SK-N-SH (cell line): ENCODE data around the gene THAP7. TPM values are rescaled to one million over a fixed set of nuclear protein-coding genes. Genes with fewer than 3 reads are reported as not detected.
"Not testable (repeated sequence)": the region's sequence is repeated elsewhere in the genome, so short reads cannot be mapped to it uniquely, and the experiment has no call there.

ENCODE experiments used
- CTCF ChIA-PET: fragments of 300-600, 350-600 bp; formaldehyde crosslinking; extraction: SDS; loops from one replicate; lab custom pipeline; 2021; lab: Yijun Ruan, JAX
- POLR2A ChIA-PET: fragments of 350-600 bp; sonication (Branson Sonifier 250); formaldehyde crosslinking; extraction: SDS; loops from one replicate; lab custom pipeline; 2020; ENCODE audit warnings: antibody characterized with exemption, inconsistent platforms; lab: Yijun Ruan, JAX
- DNase-seq: peaks from one replicate; pipeline ENCODE4 v3.0.0; 2012
- H2AFZ ChIP-seq: fragments of 200-600 bp; sonication (generic); 2 replicates; pipeline ENCODE4 v1.8.1; 2016; ENCODE audit warnings: antibody characterized with exemption, mild to moderate bottlenecking, low read depth
- H3F3A ChIP-seq: fragments of 200-600 bp; sonication (generic); replicated peaks from 2 replicates; pipeline ENCODE3; 2016; ENCODE audit warnings: antibody characterized with exemption, mild to moderate bottlenecking; ENCODE audit not compliant: insufficient read depth
- H3K27ac ChIP-seq, 2 experiments: fragments of 200-500 bp in 1 of 2; fragments of 200-600 bp in 1 of 2; sonication (Bioruptor generic) in 1 of 2; sonication (generic), shearing (Covaris generic) in 1 of 2; 2 replicates each; pipeline versions ENCODE4 v1.5.1 to v1.6.1; 2014 to 2016; ENCODE audit warnings: low read depth in 2 of 2, inconsistent platforms in 1 of 2, low read length in 1 of 2, mild to moderate bottlenecking in 1 of 2, mixed read lengths in 1 of 2
- H3K27me3 ChIP-seq: fragments of 200-600 bp; sonication (generic), shearing (Covaris generic); 2 replicates; pipeline ENCODE4 v1.6.1; 2016; ENCODE audit warnings: mixed run types; ENCODE audit not compliant: insufficient read depth
- H3K36me3 ChIP-seq, 2 experiments: fragments of 200-500 bp in 1 of 2; fragments of 200-600 bp in 1 of 2; sonication (Bioruptor generic) in 1 of 2; sonication (generic) in 1 of 2; replicated peaks in 1 of 2; 2 replicates each; pipeline versions ENCODE3 to v1.5.1; 2014 to 2016; ENCODE audit warnings: low read length in 1 of 2, mild to moderate bottlenecking in 1 of 2; ENCODE audit not compliant: insufficient read depth in 2 of 2, control insufficient read depth in 1 of 2
- H3K4me1 ChIP-seq, 2 experiments: fragments of 200-500 bp in 1 of 2; fragments of 200-600 bp in 1 of 2; sonication (Bioruptor generic) in 1 of 2; sonication (generic), shearing (Covaris generic) in 1 of 2; 2 replicates each; pipeline versions ENCODE4 v1.5.1 to v1.6.1; 2014 to 2016; ENCODE audit warnings: low read depth in 1 of 2, low read length in 1 of 2, mixed run types in 1 of 2; ENCODE audit not compliant: insufficient read depth in 2 of 2, control insufficient read depth in 1 of 2
- H3K4me2 ChIP-seq: fragments of 200-600 bp; sonication (generic), shearing (Covaris generic); 2 replicates; pipeline ENCODE4 v1.6.1; 2017; ENCODE audit warnings: mixed run types
- H3K4me3 ChIP-seq, 2 experiments: fragments of 200-500 bp in 1 of 2; fragments of 200-600 bp in 1 of 2; sonication (Bioruptor generic) in 1 of 2; sonication (generic), shearing (Covaris generic) in 1 of 2; 2 replicates each; pipeline versions ENCODE4 v1.5.1 to v1.8.1; 2014 to 2016; ENCODE audit warnings: low read depth in 2 of 2, inconsistent platforms in 1 of 2, low read length in 1 of 2, mild to moderate bottlenecking in 1 of 2, mixed read lengths in 1 of 2, moderate library complexity in 1 of 2
- H3K79me2 ChIP-seq: fragments of 200-600 bp; sonication (generic); 2 replicates; pipeline ENCODE4 v1.8.1; 2017; ENCODE audit warnings: mild to moderate bottlenecking; ENCODE audit not compliant: insufficient read depth
- H3K9ac ChIP-seq: fragments of 200-600 bp; sonication (generic); 2 replicates; pipeline ENCODE4 v1.6.1; 2017; ENCODE audit warnings: mixed run types
- H3K9me2 ChIP-seq: fragments of 200-600 bp; sonication (generic); 2 replicates; pipeline ENCODE4 v1.6.1; 2017; ENCODE audit warnings: mixed run types
- H3K9me3 ChIP-seq: fragments of 200-600 bp; sonication (generic); 2 replicates; pipeline ENCODE4 v1.6.1; 2017; ENCODE audit warnings: mixed run types, mild to moderate bottlenecking, moderate library complexity
- H4K20me1 ChIP-seq: fragments of 200-600 bp; sonication (generic); 2 replicates; pipeline ENCODE4 v1.6.1; 2017; ENCODE audit warnings: mild to moderate bottlenecking, mixed run types; ENCODE audit not compliant: insufficient read depth
- CHD2 ChIP-seq: fragments of 150-350 bp; IDR thresholded peaks from 2 replicates; pipeline ENCODE4 v1.6.1; 2018; ENCODE audit warnings: low read length; ENCODE audit not compliant: partially characterized antibody
- EZH2phosphoT487 ChIP-seq: fragments of 200-600 bp; sonication (generic); IDR thresholded peaks from 2 replicates; pipeline ENCODE4 v1.6.1; 2017; ENCODE audit warnings: low read depth, mixed run types, mild to moderate bottlenecking, antibody characterized with exemption, moderate library complexity, borderline replicate concordance
- FOSL2 ChIP-seq: IDR thresholded peaks from 2 replicates; pipeline ENCODE4 v1.4.0; 2012; ENCODE audit warnings: low read depth, mild to moderate bottlenecking, moderate library complexity, borderline replicate concordance
- GATA2 ChIP-seq: sonication (generic); formaldehyde crosslinking; IDR thresholded peaks from 2 replicates; pipeline ENCODE4 v1.5.0; 2020; ENCODE audit warnings: mild to moderate bottlenecking, missing genetic modification reagents
- IRF3 ChIP-seq: fragments of 150-350 bp; IDR thresholded peaks from 2 replicates; pipeline ENCODE4 v1.6.1; 2016; ENCODE audit warnings: mild to moderate bottlenecking, low read depth, low read length
- JUND ChIP-seq: IDR thresholded peaks from 2 replicates; pipeline ENCODE4 v1.4.0; 2012
- MAX ChIP-seq: IDR thresholded peaks from 2 replicates; pipeline ENCODE4 v1.4.0; 2012; ENCODE audit warnings: low read depth
- POLR2AphosphoS5 ChIP-seq: IDR thresholded peaks from 2 replicates; pipeline ENCODE4 v1.6.1; 2012; ENCODE audit warnings: low read depth, low read length
- RAD21 ChIP-seq: IDR thresholded peaks from 2 replicates; pipeline ENCODE4 v1.6.1; 2012; ENCODE audit warnings: mild to moderate bottlenecking, low read length
- RCOR1 ChIP-seq: fragments of 150-350 bp; IDR thresholded peaks from 2 replicates; pipeline ENCODE4 v1.6.1; 2017; ENCODE audit warnings: antibody characterized with exemption, low read length
- REST ChIP-seq: IDR thresholded peaks from 2 replicates; pipeline ENCODE4 v1.6.1; 2012; ENCODE audit warnings: mild to moderate bottlenecking, low read depth, low read length, moderate library complexity
- RFX5 ChIP-seq: IDR thresholded peaks from 2 replicates; pipeline ENCODE4 v1.6.1; 2012; ENCODE audit warnings: mild to moderate bottlenecking, improper control_type of control experiment, low read length
- TAF1 ChIP-seq: IDR thresholded peaks from 2 replicates; pipeline ENCODE4 v1.6.1; 2012; ENCODE audit warnings: low read depth, mild to moderate bottlenecking, low read length, moderate library complexity, borderline replicate concordance
- TEAD4 ChIP-seq: IDR thresholded peaks from 2 replicates; pipeline ENCODE4 v1.4.0; 2012; ENCODE audit warnings: mild to moderate bottlenecking, borderline replicate concordance; ENCODE audit not compliant: insufficient read depth
- USF1 ChIP-seq: IDR thresholded peaks from 2 replicates; pipeline ENCODE4 v1.4.0; 2012; ENCODE audit warnings: low read depth, borderline replicate concordance
- USF2 ChIP-seq: fragments of 150-350 bp; IDR thresholded peaks from 2 replicates; pipeline ENCODE4 v1.6.1; 2017; ENCODE audit warnings: antibody characterized with exemption, low read length, low read depth, borderline replicate concordance
- ZBTB33 ChIP-seq: IDR thresholded peaks from 2 replicates; pipeline ENCODE4 v1.4.0; 2012; ENCODE audit warnings: low read depth, borderline replicate concordance
- WGBS: methylation state at CpG from one replicate; pipeline ENCODE4 v1.1.6; 2017; ENCODE audit warnings: low lambda C conversion rate; 5-methylcytosine and 5-hydroxymethylcytosine counted together
- polyA plus RNA-seq, 3 experiments: library from polyadenylated mRNA; depleted of rRNA; stranded (reverse); fragments of >200 nt; gene quantifications; 2 replicates each; pipeline ENCODE4 v1.2.3, GENCODE V29; 2012

THAP7 gene
- polyA plus RNA-seq, 1 of the 3 experiments (the other 2 are of a cell fraction) = 32.0 TPM

- TF ChIP-seq EZH2phosphoT487 (no peak), ZBTB33 (no peak), FOSL2 (no peak), RCOR1 (no peak), GATA2 (CRISPR knock-in tag) (no peak), REST (no peak), JUND (no peak), MAX (no peak), USF1 (no peak), POLR2AphosphoS5 (no peak), USF2 (no peak), RFX5 (no peak), RAD21 (no peak), CHD2 (no peak), IRF3 (no peak), TEAD4 (no peak), TAF1 (no peak)
- ChIA-PET CTCF (no interaction called here), POLR2A (no interaction called here)
- Histone ChIP-seq H3K27ac (no peak overlapping the region), H3K79me2 (no peaks in the 10 kb centered on the region), H3K9me3 (no peaks in the 10 kb centered on the region), H3K4me1 (peaks cover 0 to 12% of the 10 kb centered on the region in 2 experiments; a peak in 1 of 4 replicates), H3K4me2 (no peak overlapping the region), H3K9me2 (no peaks in the 10 kb centered on the region), H3F3A (no peaks in the 10 kb centered on the region), H3K4me3 (no peak overlapping the region), H3K27me3 (no peaks in the 10 kb centered on the region), H4K20me1 (no peaks in the 10 kb centered on the region), H2AFZ (no peak overlapping the region), H3K9ac (no peak overlapping the region), H3K36me3 (no peaks in the 10 kb centered on the region)
- DNase-seq = no peak
- WGBS = 91% methylated on average over 9 of the region's 9 CpGs
Observed at GRCh38 chr22:21051145-21051830, 49.4 kb upstream of the THAP7 start.

GRCh38 chr22:21048965-21049364 is 47.0 kb upstream of the THAP7 start:
- H3K36me3 ChIP-seq, H3K4me3 ChIP-seq, CTCF ChIA-PET, DNase-seq, H3K4me2 ChIP-seq, H3K79me2 ChIP-seq, H3K9ac ChIP-seq, H3K27me3 ChIP-seq, H3F3A ChIP-seq, H4K20me1 ChIP-seq, H3K27ac ChIP-seq, H3K9me3 ChIP-seq, H2AFZ ChIP-seq, POLR2A ChIA-PET, H3K9me2 ChIP-seq: not testable (repeated sequence)
- WGBS = 100% methylated on average over 2 of the region's 12 CpGs
- peaks cover 9 to 32% of the 10 kb centered on the region in 2 experiments; a peak in 3 of 4 replicates for H3K4me1 ChIP-seq
